ENCODE data around the gene ST8SIA4. TPM values are rescaled to one million over a fixed set of nuclear protein-coding genes. Genes with fewer than 3 reads are reported as not detected.

ST8SIA4 gene
- total and polyA plus RNA-seq, 11 donors, result 0.87 to 17.7 (median 4.3) TPM

- ATAC-seq (no peak), DNase-seq (no peak)
- intact Hi-C loops (cut with DNase I), result no loop called here
- no peak overlapping the region for H3K4me3 ChIP-seq
- H3K27ac ChIP-seq, result no peak overlapping the region
- H3K9me3 ChIP-seq, result no peaks in the 10 kb centered on the region
- TF ChIP-seq, protein P1, sequence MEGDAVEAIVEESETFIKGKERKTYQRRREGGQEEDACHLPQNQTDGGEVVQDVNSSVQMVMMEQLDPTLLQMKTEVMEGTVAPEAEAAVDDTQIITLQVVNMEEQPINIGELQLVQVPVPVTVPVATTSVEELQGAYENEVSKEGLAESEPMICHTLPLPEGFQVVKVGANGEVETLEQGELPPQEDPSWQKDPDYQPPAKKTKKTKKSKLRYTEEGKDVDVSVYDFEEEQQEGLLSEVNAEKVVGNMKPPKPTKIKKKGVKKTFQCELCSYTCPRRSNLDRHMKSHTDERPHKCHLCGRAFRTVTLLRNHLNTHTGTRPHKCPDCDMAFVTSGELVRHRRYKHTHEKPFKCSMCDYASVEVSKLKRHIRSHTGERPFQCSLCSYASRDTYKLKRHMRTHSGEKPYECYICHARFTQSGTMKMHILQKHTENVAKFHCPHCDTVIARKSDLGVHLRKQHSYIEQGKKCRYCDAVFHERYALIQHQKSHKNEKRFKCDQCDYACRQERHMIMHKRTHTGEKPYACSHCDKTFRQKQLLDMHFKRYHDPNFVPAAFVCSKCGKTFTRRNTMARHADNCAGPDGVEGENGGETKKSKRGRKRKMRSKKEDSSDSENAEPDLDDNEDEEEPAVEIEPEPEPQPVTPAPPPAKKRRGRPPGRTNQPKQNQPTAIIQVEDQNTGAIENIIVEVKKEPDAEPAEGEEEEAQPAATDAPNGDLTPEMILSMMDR (IDR thresholded peaks at IDR 0.05), result no peak
- no peak for TF ChIP-seq POLR2A (IDR thresholded peaks at IDR 0.05)
- no peaks in the 10 kb centered on the region for H3K4me1 ChIP-seq
- no peaks in the 10 kb centered on the region for H3K36me3 ChIP-seq
- H3K27me3 ChIP-seq, result no peaks in the 10 kb centered on the region
These were observed 141.0 kb downstream of the ST8SIA4 start for GRCh38 chr5:100762108-100762507.

- no peak for DNase-seq
- ATAC-seq, result no peak
- H3K4me3 ChIP-seq, result no peak overlapping the region
- H3K27me3 ChIP-seq, result no peaks in the 10 kb centered on the region
- no peaks in the 10 kb centered on the region for H3K4me1 ChIP-seq
- H3K27ac ChIP-seq, result no peak overlapping the region
- no peak for TF ChIP-seq POLR2A (IDR thresholded peaks at IDR 0.05)
- TF ChIP-seq, protein P1 (IDR thresholded peaks at IDR 0.05), result no peak
- no peaks in the 10 kb centered on the region for H3K9me3 ChIP-seq
- H3K36me3 ChIP-seq, result no peaks in the 10 kb centered on the region
- intact Hi-C loops (cut with DNase I), result no loop called here
These were observed 141.9 kb downstream of the ST8SIA4 start for GRCh38 chr5:100761192-100761591.

GRCh38 chr5:100760688-100761087, 142.4 kb downstream of the ST8SIA4 start:
- H3K4me1 ChIP-seq, result no peaks in the 10 kb centered on the region
- H3K27me3 ChIP-seq, result no peaks in the 10 kb centered on the region
- TF ChIP-seq POLR2A (IDR thresholded peaks at IDR 0.05), result no peak
- TF ChIP-seq, protein P1 (IDR thresholded peaks at IDR 0.05), result no peak
- H3K9me3 ChIP-seq, result no peaks in the 10 kb centered on the region
- no peak for DNase-seq
- H3K4me3 ChIP-seq, result no peak overlapping the region
- intact Hi-C loops (cut with DNase I), result no loop called here
- no peak for ATAC-seq
- H3K36me3 ChIP-seq, result no peaks in the 10 kb centered on the region
- no peak overlapping the region for H3K27ac ChIP-seq
- 81 to 92% (median 85%) methylated on average over 1 of the region's 1 CpG for WGBS, 4 donors

DNA sequence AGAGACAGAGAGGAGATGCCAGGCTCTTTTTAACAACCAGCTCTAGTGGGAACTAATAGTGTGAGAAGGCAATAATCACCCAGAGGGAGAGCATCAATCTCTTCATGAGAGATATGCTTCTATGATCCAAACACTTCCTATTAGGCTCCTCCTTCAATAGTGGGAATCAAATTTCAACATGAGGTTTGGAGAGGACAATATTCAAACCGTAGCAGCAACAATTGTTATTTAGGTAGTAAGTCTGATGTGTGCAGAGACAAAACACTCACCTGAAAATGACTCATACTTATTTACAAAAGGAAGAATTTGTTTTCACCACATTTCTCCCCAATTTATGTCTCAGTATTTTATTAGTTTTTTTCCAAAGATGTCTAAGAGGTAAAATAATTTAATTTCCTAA, 144.3 kb downstream of the ST8SIA4 start:
- no peaks in the 10 kb centered on the region for H3K9me3 ChIP-seq
- DNase-seq (no peak), ATAC-seq (no peak)
- WGBS, 4 donors, result 37 to 55% (median 48%) methylated on average over 1 of the region's 1 CpG
- intact Hi-C loops (cut with DNase I), result no loop called here
- H3K36me3 ChIP-seq, result no peaks in the 10 kb centered on the region
- no peak overlapping the region for H3K4me3 ChIP-seq
- H3K27me3 ChIP-seq, result no peaks in the 10 kb centered on the region
- H3K27ac ChIP-seq, result no peak overlapping the region
- H3K4me1 ChIP-seq, result no peaks in the 10 kb centered on the region
- TF ChIP-seq POLR2A (IDR thresholded peaks at IDR 0.05), result no peak

- Histone ChIP-seq H3K4me1 (no peaks in the 10 kb centered on the region), H3K4me3 (no peak overlapping the region), H3K36me3 (no peaks in the 10 kb centered on the region), H3K27me3 (no peaks in the 10 kb centered on the region), H3K27ac (no peak overlapping the region), H3K9me3 (no peaks in the 10 kb centered on the region)
- 75 to 90% (median 86%) methylated on average over 5 of the region's 5 CpGs for WGBS, 4 donors
- no peak for TF ChIP-seq POLR2A (IDR thresholded peaks at IDR 0.05)
- TF ChIP-seq, protein P1 (IDR thresholded peaks at IDR 0.05), result no peak
- ATAC-seq, result no peak
- no peak for DNase-seq
- intact Hi-C loops (cut with DNase I), result no loop called here
These were observed 144.8 kb downstream of the ST8SIA4 start for GRCh38 chr5:100758306-100758705.

All from heart left ventricle (tissue), 16 donors.